Heart right ventricle (tissue), 16 donors: ENCODE data around the gene PRR16. TPM values are rescaled to one million over a fixed set of nuclear protein-coding genes. Genes with fewer than 3 reads are reported as not detected.

Experiments
- ATAC-seq, 8 donors: fragments of 200-7000 bp; cut with Tn5 transposase; one replicate each; pipeline ENCODE4 v1.9.1; 2020; ENCODE audit warnings: mild to moderate bottlenecking in 8 of 8, moderate library complexity in 8 of 8, moderate number of reproducible peaks in 1 of 8
- DNase-seq, 2 donors: peaks; one replicate each; pipeline ENCODE4 v3.0.0-alpha.2; 2020
- H3K27ac ChIP-seq, 10 donors: fragments of 200-600 bp; sonication (generic) in 2 of 10; one replicate each; pipeline versions ENCODE4 v1.5.0 to v1.8.0; 2020 to 2022; ENCODE audit warnings: mild to moderate bottlenecking in 3 of 10
- H3K27me3 ChIP-seq, 7 donors: fragments of 200-600 bp; one replicate each; pipeline ENCODE4 v1.8.0; 2021 to 2022; ENCODE audit warnings: mild to moderate bottlenecking in 2 of 7
- H3K36me3 ChIP-seq, 9 donors: fragments of 200-600 bp; sonication (generic) in 1 of 9; one replicate each; pipeline versions ENCODE4 v1.5.0 to v1.8.0; 2020 to 2022; ENCODE audit warnings: mild to moderate bottlenecking in 2 of 9
- H3K4me1 ChIP-seq, 9 donors: fragments of 200-600 bp; sonication (generic) in 1 of 9; one replicate each; pipeline versions ENCODE4 v1.5.0 to v1.8.0; 2020 to 2022; ENCODE audit warnings: mild to moderate bottlenecking in 4 of 9
- H3K4me3 ChIP-seq, 10 donors: fragments of 200-600 bp; sonication (generic) in 2 of 10; one replicate each; pipeline versions ENCODE4 v1.5.0 to v1.8.0; 2020 to 2022; ENCODE audit warnings: mild to moderate bottlenecking in 7 of 10, moderate library complexity in 2 of 10
- H3K9me3 ChIP-seq, 11 donors: fragments of 200-600 bp in 10 of 11; sonication (generic) in 2 of 11; one replicate each; pipeline versions ENCODE4 v1.5.0 to v1.8.0; 2013 to 2022; ENCODE audit warnings: mild to moderate bottlenecking in 2 of 11, control low read depth in 1 of 11, moderate library complexity in 1 of 11
- WGBS, 2 donors: extraction: QIAGEN DNeasy Blood & Tissue Kit; methylation state at CpG; one replicate each; pipeline ENCODE4 v1.1.7; 2013; ENCODE audit warnings: inconsistent platforms in 1 of 2; 5-methylcytosine and 5-hydroxymethylcytosine counted together
- intact Hi-C, 10 donors: fragments of 100-400 bp; cut with DNase I; formaldehyde crosslinking; loops; one replicate each; pipeline versions ENCODE4 v1.11.1 to v1.14.2; 2022
- polyA plus RNA-seq, 2 donors: library from polyadenylated mRNA; stranded (reverse); fragments of 200-250 nt; gene quantifications; one replicate each; pipeline ENCODE4 v1.2.3, GENCODE V29; 2013
- total RNA-seq, 10 donors: library from RNA; stranded (reverse); fragmentation: NEBNext Ultra II Directional in 3 of 10; extraction: Animal tissue kit (Norgen Biotek cat#: 25700) in 3 of 10; gene quantifications; one replicate each; pipeline versions ENCODE4 v1.2.1 to v1.2.4, GENCODE V29; 2021 to 2023
- TF ChIP-seq, protein P1 (sequence below), 9 donors: fragments of 200-600 bp; sonication (generic) in 2 of 9; IDR thresholded peaks; one replicate each; pipeline versions ENCODE4 v1.5.0 to v1.8.0; 2021 to 2022; ENCODE audit warnings: antibody characterized with exemption in 9 of 9, mild to moderate bottlenecking in 5 of 9, moderate library complexity in 1 of 9
- donor health status: Arrhythmogenic right ventricular cardiomyopathy.
- donor health status: ischemic (EF 13 %, LVEDD 7.1; RV severe dilation, severe dysfunction).
- donor health status: healthy with polysubstance abuse.
- donor health status: DM: no; HTN: yes; CAD: no.
- donor health status: DM: no; HTN: no; CAD: no.
- donor health status: ischemic (EF 25% LVEDD 6.9; RV normal size, moderate dysfunction).
- donor health status: ischemic (EF 25% LVEDD 5.7; RV mildly dilated, moderate dysfunction).
- donor health status: healthy.
- donor health status: DM: yes; HTN: yes; CAD: no.
- donor health status: Ischemic cardiomyopathy.
- donor health status: ischemic (EF 35%, LVEDD 5.7; RV mildly dilated, moderate dysfunction).
- donor health status: nonischemic (EF 11% LVEDD 7.7; RV severe dilation, severe dysfunction).
- donor health status: DM: yes; HTN: yes; CAD: no.
- donor health status: PGD.
- donor health status: ischemic (EF 29% LVEDD 5.4; RV normal size, mild dysfunction).
- donor health status: nonischemic (EF 23%, LVEDD 6.1; RV moderate dilation, normal function).

Gene PRR16
- total and polyA plus RNA-seq, 12 donors = 5.3 to 22.9 (median 10.4) TPM

DNA sequence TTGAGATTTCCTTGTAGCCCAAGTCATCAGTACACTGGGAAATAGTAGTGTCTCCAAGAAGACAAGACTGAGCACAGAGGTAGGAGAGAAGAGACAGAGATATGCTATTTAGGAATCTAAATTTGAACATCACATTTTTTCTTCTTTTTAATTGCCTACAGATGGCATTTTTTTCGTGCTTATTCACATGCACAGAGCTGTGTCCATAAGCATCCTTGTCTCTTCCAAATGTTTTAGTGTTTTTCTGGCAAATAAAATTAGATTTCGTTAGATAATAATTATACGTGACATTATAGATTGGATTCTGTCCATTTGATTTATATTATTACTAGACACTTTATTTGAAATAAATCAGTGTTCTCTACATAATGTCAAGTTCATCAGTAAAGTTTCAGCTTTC lies 80.9 kb downstream of the PRR16 start:
- Histone ChIP-seq H3K27ac (no peak overlapping the region), H3K27me3 (no peaks in the 10 kb centered on the region), H3K4me1 (peaks cover 0 to 17% (median 4%) of the 10 kb centered on the region in 9 donors), H3K9me3 (no peaks in the 10 kb centered on the region), H3K36me3 (no peaks in the 10 kb centered on the region), H3K4me3 (no peak overlapping the region)
- intact Hi-C loops = no loop called here
- 77 to 81% methylated on average over 3 of the region's 3 CpGs for WGBS, 2 donors
- no peak for ATAC-seq
- no peak for DNase-seq
- TF ChIP-seq, protein P1, sequence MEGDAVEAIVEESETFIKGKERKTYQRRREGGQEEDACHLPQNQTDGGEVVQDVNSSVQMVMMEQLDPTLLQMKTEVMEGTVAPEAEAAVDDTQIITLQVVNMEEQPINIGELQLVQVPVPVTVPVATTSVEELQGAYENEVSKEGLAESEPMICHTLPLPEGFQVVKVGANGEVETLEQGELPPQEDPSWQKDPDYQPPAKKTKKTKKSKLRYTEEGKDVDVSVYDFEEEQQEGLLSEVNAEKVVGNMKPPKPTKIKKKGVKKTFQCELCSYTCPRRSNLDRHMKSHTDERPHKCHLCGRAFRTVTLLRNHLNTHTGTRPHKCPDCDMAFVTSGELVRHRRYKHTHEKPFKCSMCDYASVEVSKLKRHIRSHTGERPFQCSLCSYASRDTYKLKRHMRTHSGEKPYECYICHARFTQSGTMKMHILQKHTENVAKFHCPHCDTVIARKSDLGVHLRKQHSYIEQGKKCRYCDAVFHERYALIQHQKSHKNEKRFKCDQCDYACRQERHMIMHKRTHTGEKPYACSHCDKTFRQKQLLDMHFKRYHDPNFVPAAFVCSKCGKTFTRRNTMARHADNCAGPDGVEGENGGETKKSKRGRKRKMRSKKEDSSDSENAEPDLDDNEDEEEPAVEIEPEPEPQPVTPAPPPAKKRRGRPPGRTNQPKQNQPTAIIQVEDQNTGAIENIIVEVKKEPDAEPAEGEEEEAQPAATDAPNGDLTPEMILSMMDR (IDR thresholded peaks at IDR 0.05) = no peak

DNA sequence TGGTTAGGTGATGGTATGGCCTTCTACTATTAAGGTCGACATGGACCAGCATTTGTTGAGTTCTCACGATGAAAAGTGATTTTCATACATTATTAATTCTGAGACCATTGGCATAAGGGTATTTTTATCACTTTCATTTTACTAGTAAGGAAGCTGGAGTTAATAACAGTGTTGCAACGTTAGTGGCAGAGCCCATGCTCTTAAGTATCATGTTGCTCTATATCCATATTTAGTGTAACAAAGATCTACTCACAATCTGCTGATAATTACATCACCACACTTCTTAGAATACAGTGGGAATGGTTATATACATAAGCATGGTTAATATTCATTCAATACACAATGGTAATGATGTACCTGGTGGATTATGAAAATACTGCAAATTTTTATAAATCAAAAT lies 81.9 kb downstream of the PRR16 start:
- no peak overlapping the region for H3K4me3 ChIP-seq
- no peak for DNase-seq
- H3K4me1 ChIP-seq = peaks cover 0 to 9% (median 0%) of the 10 kb centered on the region in 9 donors
- H3K36me3 ChIP-seq = no peaks in the 10 kb centered on the region
- no peaks in the 10 kb centered on the region for H3K9me3 ChIP-seq
- no peaks in the 10 kb centered on the region for H3K27me3 ChIP-seq
- no peak for ATAC-seq
- H3K27ac ChIP-seq = no peak overlapping the region
- 61 to 63% methylated on average over 3 of the region's 3 CpGs for WGBS, 2 donors
- intact Hi-C loops = no loop called here
- TF ChIP-seq, protein P1 (IDR thresholded peaks at IDR 0.05) = no peak

DNA sequence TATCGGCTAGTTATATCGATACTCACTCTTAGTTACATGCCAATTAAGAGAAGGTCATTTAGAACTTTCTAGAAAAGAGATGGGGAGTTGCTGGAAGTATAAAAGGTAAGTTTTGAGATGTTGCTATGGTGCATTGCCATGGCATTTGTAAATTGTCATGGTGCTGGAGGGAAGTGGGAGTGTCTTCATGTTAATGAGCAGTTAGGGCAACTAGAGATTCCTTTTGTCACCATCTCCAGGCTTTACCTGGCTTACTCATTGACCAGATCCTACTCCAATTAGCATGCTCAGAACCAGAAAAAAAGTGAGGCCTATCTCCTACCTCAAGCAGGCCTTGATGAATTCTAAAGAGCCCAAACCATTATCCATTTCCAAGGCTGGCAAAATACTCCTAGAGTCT lies 82.8 kb downstream of the PRR16 start:
- WGBS, 2 donors = 98% methylated on average over 2 of the region's 2 CpGs
- TF ChIP-seq, protein P1 (IDR thresholded peaks at IDR 0.05) = no peak
- DNase-seq = no peak
- intact Hi-C loops = no loop called here
- Histone ChIP-seq H3K4me3 (no peak overlapping the region), H3K27ac (no peak overlapping the region), H3K36me3 (no peaks in the 10 kb centered on the region), H3K27me3 (no peaks in the 10 kb centered on the region), H3K4me1 (peaks cover 0 to 9% (median 0%) of the 10 kb centered on the region in 9 donors), H3K9me3 (no peaks in the 10 kb centered on the region)
- ATAC-seq = no peak

DNA sequence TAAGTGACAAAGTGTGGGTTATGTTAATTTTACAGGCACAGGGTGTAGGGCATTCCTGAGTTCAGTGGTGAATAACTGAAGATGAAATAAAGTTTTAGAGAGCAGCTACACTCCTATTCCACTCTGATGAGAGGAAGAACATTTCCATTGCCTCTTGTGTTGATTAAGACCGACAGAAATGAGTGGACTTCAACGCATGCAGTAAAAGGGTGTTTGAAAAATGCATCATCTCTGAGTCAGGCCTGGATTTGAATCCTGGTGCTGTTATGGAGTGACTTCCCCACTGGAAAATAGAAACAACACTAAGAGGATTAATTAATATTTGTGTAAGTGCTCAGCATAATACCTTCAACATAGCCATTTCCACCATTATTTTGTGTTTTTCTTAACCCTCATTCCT lies 86.3 kb downstream of the PRR16 start:
- Histone ChIP-seq H3K4me3 (no peak overlapping the region), H3K4me1 (no peaks in the 10 kb centered on the region), H3K36me3 (no peaks in the 10 kb centered on the region), H3K27ac (no peak overlapping the region), H3K27me3 (no peaks in the 10 kb centered on the region), H3K9me3 (no peaks in the 10 kb centered on the region)
- 87 to 89% methylated on average over 2 of the region's 2 CpGs for WGBS, 2 donors
- TF ChIP-seq, protein P1 (IDR thresholded peaks at IDR 0.05) = no peak
- no peak for ATAC-seq
- intact Hi-C loops = no loop called here
- DNase-seq = no peak
